Activated T-helper 1 cell treated with anti-CD3 and anti-CD28 coated beads, Interleukin-12 subunit alpha, Interleukin-12 subunit beta, Interleukin-2, Interleukin-4 antibody, amounts not matched to agents 30 ng/mL and 10 ng/mL and 1 ng/mL, durations not matched to agents 14 hours and 24 hours and 36 hours (primary cell): ENCODE results near the gene CTU2. TPM values are rescaled to one million over a fixed set of nuclear protein-coding genes. Genes with fewer than 3 reads are reported as not detected.
A peak's percentile ranks its signal among the peaks of the same experiment; 100 is the strongest.

Experiments used
- DNase-seq: peaks from one replicate; pipeline ENCODE4 v3.0.0; 2021; ENCODE audit warnings: low spot score
- H3K27ac Mint-ChIP-seq: one replicate; pipeline ENCODE4 v1.8.0; 2021; ENCODE audit warnings: mild to moderate bottlenecking, mixed read lengths
- H3K27me3 Mint-ChIP-seq: one replicate; pipeline ENCODE4 v1.8.0; 2022; ENCODE audit warnings: mild to moderate bottlenecking, moderate library complexity, mixed read lengths; ENCODE audit not compliant: insufficient read depth
- H3K36me3 Mint-ChIP-seq: one replicate; pipeline ENCODE4 v1.8.0; 2021; ENCODE audit warnings: low read depth, mixed read lengths
- H3K4me1 Mint-ChIP-seq: one replicate; pipeline ENCODE4 v1.8.0; 2021; ENCODE audit warnings: low read depth, mixed read lengths
- H3K4me3 Mint-ChIP-seq: one replicate; pipeline ENCODE4 v1.8.0; 2021; ENCODE audit warnings: mild to moderate bottlenecking, moderate library complexity, mixed read lengths
- H3K9me3 Mint-ChIP-seq: one replicate; pipeline ENCODE4 v1.8.0; 2021; ENCODE audit warnings: mixed read lengths
- intact Hi-C: fragments of 100-400 bp; cut with micrococcal nuclease; formaldehyde crosslinking; loops from one replicate; pipeline ENCODE4 v1.15.1; 2024
- total RNA-seq: library from RNA; stranded (reverse); gene quantifications from 2 replicates; pipeline ENCODE4 v1.2.3, GENCODE V29; 2022

Gene CTU2
- total RNA-seq, 1 donor from 2014 or later = 74.7 TPM

DNA sequence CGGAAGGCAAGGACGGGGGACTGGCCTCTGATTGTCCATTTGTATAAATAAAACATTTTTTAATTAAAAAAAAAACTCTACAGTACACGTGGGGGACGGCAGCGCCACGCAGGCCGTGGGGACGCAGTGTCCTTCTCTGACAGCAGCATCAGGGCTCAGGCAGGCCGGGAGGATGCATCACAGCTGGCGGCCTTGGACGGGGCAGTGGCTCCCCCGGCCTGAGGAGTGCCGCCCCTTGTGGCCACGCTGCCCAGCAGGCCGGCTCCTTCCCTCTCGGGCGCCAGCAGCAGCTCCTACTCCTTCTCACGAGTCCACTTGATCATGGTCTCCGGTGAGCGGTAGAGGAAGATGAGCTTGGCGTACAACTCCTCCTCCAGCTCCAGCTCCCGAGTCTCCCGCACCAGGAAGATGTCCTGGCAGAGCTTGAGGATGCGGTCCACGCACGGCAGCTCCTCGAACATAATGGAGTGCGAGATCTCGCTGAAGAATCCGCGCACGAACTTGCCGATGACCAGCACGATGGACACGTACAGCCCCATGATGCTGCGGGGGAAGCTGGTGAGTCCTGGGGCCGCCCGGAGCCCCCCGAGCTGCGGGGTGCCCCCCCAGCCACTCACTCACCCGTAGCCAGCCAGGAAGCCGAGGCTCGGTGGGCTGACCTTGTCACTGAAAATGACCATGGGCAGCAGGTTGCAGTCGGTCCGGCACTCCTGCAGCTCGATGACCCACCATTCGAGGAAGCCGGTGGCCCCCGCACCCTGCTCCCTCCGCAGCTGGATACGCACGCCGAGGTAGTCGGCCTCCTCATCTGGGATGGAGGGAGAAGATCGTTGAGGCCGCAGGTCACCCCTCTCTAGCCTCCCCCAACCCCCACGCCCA lies 9.2 kb downstream of the CTU2 start:
- no peak overlapping the region for H3K4me3 Mint-ChIP-seq
- intact Hi-C loops = no loop called here
- no peak for DNase-seq
- H3K36me3 Mint-ChIP-seq = peaks cover 16% of the 10 kb centered on the region
- H3K27me3 Mint-ChIP-seq = no peaks in the 10 kb centered on the region
- no peaks in the 10 kb centered on the region for H3K9me3 Mint-ChIP-seq
- no peak overlapping the region for H3K27ac Mint-ChIP-seq
- no peaks in the 10 kb centered on the region for H3K4me1 Mint-ChIP-seq

DNA sequence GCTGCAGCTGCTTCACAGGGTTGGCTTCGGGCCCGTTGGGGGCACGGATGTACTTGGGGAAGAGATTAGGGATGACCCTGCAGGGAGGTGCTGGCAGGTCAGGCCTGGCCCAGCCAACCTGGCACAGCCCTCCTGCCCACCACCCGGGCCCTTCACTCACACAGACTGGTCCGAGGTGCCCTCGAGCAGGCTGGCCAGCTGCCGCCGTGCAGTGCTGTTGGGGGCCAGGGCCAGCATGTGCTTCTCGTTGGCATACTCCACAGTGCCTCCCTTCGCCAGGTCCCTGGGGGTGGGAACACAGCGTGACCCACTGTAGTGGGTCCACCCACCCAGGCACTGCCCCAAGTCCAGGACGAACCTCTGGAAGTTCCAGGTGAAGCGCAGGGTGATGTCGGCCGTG lies 9.9 kb downstream of the CTU2 start:
- DNase-seq = no peak
- Mint-ChIP-seq H3K4me3 (no peak overlapping the region), H3K27me3 (no peaks in the 10 kb centered on the region), H3K9me3 (no peaks in the 10 kb centered on the region), H3K27ac (no peak overlapping the region), H3K36me3 (peaks cover 19% of the 10 kb centered on the region), H3K4me1 (no peaks in the 10 kb centered on the region)
- intact Hi-C loops = no loop called here

DNA sequence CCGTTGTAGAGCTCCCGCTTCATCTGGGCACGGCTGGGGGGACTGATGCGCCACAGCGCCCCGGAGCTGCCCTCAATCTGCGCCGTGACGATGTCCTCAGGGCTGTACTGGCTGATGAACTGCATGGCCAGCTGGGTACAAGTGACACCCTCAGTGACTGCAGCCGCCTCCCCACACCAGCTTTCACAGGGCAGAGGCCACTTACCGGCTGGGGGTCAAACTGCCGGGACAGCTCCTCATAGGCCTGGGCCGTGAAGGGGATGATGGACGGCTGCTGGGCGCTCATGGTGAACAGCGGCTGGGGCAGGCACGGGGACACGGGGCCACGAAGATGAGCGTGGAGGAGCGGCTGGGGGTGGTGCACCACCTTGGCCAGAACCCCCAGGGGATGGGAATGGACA lies 10.3 kb downstream of the CTU2 start:
- Mint-ChIP-seq H3K4me3 (no peak overlapping the region), H3K4me1 (no peaks in the 10 kb centered on the region), H3K27me3 (no peaks in the 10 kb centered on the region), H3K36me3 (peaks cover 19% of the 10 kb centered on the region), H3K27ac (no peak overlapping the region), H3K9me3 (no peaks in the 10 kb centered on the region)
- intact Hi-C loops = no loop called here
- no peak for DNase-seq

DNA sequence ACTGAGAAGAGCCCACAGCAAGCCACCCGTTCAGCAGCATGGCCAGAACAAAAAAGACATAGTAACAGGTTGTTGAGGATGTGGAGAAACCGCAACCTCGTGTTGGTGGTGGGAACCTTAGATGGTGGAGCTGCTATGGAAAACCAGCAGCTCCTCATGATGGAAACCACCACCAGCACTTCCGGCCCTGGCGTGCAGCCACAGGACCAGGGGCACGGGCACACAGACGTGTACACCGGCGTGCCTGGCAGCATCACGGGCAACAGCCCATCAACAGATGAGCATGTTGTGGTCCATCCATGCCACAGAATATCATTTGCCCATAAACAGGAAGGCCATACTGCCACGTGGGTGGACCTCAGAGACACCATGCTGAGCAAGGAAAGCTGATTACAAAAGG lies 11.9 kb downstream of the CTU2 start:
- peaks cover 22% of the 10 kb centered on the region for H3K36me3 Mint-ChIP-seq
- intact Hi-C loops = no loop called here
- no peak overlapping the region for H3K27ac Mint-ChIP-seq
- no peaks in the 10 kb centered on the region for H3K27me3 Mint-ChIP-seq
- no peaks in the 10 kb centered on the region for H3K9me3 Mint-ChIP-seq
- no peaks in the 10 kb centered on the region for H3K4me1 Mint-ChIP-seq
- no peak overlapping the region for H3K4me3 Mint-ChIP-seq
- no peak for DNase-seq

DNA sequence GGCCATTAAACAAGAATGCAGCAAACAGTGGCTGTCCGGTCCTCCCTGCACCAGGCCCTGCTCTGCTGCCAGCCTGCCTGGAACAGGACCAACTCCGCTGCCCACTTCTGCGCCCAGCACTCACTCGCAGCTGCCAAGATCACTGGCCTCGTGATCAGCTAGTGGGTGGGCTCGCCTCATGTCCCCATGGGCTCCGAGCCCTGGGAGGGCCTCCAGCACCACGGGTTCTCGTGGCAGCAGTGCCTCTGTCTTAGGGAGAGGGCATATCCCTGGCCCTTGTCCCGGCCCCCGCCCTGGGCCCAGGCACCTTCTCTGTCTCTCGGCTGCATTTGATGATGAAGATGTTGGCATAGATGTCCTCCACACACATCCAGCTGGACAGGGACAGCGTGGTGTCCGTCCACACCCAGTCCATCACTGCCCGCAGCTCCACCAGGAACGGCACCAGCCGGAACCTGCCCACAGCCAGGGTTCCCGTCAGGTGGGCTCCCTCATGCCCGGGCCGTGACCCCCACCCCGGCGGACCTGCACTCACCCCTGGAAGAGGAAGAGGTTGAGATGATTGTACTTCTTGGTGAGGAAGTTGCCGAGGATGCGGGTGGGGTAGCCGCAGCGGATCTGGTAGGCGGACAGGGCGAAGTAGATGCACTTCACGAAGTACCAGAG lies 13.1 kb downstream of the CTU2 start:
- Mint-ChIP-seq H3K4me3 (no peak overlapping the region), H3K27ac (no peak overlapping the region), H3K4me1 (no peaks in the 10 kb centered on the region), H3K9me3 (no peaks in the 10 kb centered on the region), H3K36me3 (peaks cover 23% of the 10 kb centered on the region), H3K27me3 (no peaks in the 10 kb centered on the region)
- no peak for DNase-seq
- intact Hi-C loops = no loop called here

DNA sequence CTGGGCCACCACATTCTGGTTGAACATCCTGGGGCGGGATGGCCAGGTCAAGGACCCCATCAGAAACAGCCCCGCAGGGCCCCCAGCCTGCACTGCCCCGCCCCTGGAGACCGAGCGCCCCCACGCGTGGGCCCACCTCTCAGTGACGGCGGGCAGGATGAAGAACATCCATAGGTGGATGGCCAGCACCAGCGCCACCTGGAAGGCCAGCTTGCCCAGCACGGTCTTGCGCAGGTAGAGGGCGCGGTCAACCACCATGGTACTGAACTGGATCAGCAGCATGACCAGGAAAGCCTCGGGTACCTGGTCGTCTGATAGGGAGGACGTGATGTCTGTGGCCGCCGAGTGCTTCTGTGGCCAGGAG lies 13.6 kb downstream of the CTU2 start:
- Mint-ChIP-seq H3K4me3 (no peak overlapping the region), H3K9me3 (no peaks in the 10 kb centered on the region), H3K27ac (no peak overlapping the region), H3K27me3 (no peaks in the 10 kb centered on the region), H3K36me3 (peaks cover 26% of the 10 kb centered on the region), H3K4me1 (no peaks in the 10 kb centered on the region)
- intact Hi-C loops = no loop called here
- DNase-seq = no peak

DNA sequence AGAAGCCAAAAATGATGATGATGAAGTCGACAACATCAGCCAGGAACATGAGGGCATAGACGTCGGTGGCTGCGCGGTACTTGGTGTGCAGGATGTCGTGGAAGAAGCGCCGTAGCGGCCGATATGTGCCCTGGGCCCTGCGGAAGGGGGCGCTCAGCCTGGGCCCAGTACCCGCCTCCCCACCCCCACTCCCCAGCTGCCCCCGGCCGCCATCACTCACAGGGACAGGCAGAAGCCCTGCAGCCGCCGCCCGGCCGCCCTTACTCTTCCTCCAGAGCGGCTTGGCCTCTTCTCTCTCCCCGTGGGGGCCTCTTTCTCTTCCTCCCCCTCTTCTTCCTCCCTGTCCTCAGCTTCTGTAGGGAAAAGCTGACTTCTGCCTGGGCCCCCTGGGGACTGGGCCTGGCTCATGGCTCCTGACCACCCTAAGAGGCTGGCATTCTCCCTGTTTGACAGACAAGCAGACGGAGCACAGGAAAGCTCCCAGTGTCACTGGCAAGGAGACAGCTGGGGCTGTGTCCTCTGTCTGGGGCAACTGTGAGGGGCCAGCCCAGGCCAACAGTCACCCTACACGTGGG lies 14.2 kb downstream of the CTU2 start:
- peaks cover 26% of the 10 kb centered on the region for H3K36me3 Mint-ChIP-seq
- no peaks in the 10 kb centered on the region for H3K9me3 Mint-ChIP-seq
- no peak for DNase-seq
- no peaks in the 10 kb centered on the region for H3K27me3 Mint-ChIP-seq
- intact Hi-C loops = no loop called here
- H3K4me1 Mint-ChIP-seq = no peaks in the 10 kb centered on the region
- H3K4me3 Mint-ChIP-seq = no peak overlapping the region
- H3K27ac Mint-ChIP-seq = no peak overlapping the region

DNA sequence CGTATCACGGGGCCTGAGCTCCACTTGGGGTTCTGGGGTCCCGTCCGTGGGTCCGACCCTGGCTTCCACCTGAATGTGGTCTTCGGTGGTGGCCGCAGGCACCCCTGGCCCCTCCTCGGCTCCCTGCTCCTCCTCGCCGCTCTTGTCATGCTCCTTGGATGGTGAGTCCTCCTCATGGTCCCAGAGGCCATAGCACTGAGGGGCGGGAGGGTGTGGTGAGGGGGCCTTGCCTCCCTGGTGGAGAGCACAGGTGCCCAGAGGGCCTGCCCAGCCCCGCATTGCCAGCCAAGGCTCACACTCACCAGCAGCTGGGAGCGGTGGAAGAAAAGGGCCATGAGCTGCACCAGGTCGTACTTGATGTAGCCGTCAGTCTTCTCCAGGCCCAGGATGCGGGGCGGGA lies 14.9 kb downstream of the CTU2 start:
- no peak overlapping the region for H3K4me3 Mint-ChIP-seq
- H3K36me3 Mint-ChIP-seq = peaks cover 29% of the 10 kb centered on the region
- no peaks in the 10 kb centered on the region for H3K4me1 Mint-ChIP-seq
- no peak overlapping the region for H3K27ac Mint-ChIP-seq
- H3K9me3 Mint-ChIP-seq = no peaks in the 10 kb centered on the region
- DNase-seq = no peak
- no peaks in the 10 kb centered on the region for H3K27me3 Mint-ChIP-seq
- intact Hi-C loops = no loop called here

DNA sequence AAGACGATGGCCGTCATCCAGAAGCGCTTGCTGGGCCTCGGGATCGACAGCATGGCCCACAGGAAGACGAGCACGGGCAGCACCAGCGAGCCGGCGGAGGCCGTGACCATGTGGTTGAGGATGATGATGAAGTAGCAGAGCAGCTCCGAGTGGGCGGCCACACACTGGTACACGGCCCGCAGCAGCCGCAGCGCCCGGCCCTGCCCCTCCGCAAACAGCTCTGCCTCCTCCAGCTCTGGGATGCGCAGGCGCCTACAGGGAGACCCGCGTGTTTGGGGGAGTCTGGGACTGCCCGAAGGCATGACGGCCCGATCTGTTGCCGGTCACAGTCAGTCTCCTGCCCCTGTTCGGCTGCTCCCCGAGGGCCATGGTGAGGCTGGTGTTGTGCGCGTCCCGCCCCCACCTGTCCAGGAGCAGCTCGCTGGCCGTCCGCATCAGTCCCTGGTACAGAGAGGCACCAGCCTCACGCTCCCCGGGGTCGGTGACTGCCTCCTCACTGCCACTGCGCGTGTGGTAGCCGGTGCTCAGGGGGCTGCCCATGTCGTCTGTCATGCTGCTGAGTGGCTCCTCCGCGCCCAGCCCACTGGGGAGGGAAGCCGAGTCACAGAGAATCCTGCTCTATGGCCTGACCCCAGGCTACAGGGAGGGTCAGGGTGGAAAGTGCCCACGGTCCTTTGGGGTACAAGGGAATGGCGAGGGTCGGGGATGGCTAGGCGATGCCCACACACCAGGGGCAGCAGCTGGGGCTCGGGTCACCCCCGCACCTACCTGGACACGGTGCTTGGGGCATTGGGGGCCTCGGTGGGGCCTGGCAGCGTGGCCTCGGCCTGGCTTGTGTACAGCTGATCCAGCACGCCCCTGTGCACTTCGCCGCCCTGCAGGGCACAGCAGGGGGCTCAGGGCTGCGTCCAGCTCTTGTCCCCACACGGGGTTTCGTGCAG lies 15.8 kb downstream of the CTU2 start:
- H3K4me3 Mint-ChIP-seq = no peak overlapping the region
- H3K27ac Mint-ChIP-seq = no peak overlapping the region
- no peaks in the 10 kb centered on the region for H3K4me1 Mint-ChIP-seq
- H3K27me3 Mint-ChIP-seq = no peaks in the 10 kb centered on the region
- H3K36me3 Mint-ChIP-seq = peaks cover 29% of the 10 kb centered on the region
- intact Hi-C loops = no loop called here
- no peak for DNase-seq
- H3K9me3 Mint-ChIP-seq = no peaks in the 10 kb centered on the region

DNA sequence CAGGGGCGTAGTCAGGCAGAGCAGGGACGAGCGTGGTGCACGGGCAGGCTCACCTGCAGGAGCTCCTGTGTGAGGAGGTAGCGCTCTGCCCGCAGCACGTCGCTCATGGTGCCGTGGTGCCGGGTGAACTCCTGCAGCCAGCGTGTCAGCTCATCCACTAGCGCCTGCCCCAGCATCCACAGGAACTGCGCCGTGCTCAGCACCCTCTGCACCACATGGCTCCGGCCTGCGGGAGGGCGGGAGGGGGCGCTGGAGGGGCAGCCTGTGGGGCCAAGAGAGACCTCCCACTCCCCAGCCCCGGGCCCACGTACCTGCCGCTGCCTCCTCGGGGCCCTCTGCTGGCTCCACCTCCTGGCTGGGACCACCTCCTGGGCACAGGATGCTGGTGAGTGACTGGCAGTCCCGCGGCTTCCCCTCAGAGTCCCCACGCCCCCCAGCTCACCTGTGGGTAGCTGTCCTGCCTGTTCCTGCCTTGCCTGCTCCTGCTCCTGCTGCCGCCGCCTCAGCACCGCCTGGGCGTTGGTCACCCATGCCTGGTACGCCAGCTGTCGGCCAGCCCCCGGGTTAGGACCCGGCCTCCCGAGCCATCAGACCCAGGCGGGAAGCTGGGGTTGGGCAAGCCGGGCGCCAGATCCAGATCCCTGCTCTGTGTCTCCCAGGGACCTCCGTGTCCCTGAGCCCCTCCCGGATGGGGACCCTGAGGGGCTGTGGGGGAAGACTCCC lies 16.6 kb downstream of the CTU2 start:
- no peaks in the 10 kb centered on the region for H3K27me3 Mint-ChIP-seq

DNA sequence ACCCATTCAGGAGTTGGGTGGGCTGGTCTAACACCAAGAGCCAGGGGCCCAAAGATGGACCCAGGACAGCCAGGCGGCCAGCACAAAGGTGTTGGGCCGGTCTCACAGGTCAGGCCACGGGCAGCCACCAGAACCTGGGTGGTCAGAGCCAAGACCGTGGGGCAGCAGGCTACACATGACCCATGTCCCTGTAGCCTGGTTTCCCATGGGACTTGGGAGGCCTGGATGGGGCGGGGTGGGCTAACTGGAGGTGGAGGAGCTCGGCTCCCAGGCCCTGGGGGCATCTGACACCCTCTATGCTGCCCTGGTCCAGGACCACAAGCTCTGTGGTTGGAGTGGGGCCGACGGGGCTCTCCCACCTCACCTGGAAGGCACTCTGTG lies 17.2 kb downstream of the CTU2 start:
- Mint-ChIP-seq H3K9me3 (no peaks in the 10 kb centered on the region), H3K27me3 (no peaks in the 10 kb centered on the region), H3K4me1 (no peaks in the 10 kb centered on the region), H3K36me3 (peaks cover 25% of the 10 kb centered on the region), H3K4me3 (no peak overlapping the region), H3K27ac (no peak overlapping the region)
- no peak for DNase-seq
- intact Hi-C loops = no loop called here

More for the DNA sequence above, 16.6 kb downstream of the CTU2 start:
- DNase-seq = no peak
- Mint-ChIP-seq H3K27ac (no peak overlapping the region), H3K9me3 (no peaks in the 10 kb centered on the region), H3K4me1 (no peaks in the 10 kb centered on the region), H3K4me3 (no peak overlapping the region), H3K36me3 (peaks cover 25% of the 10 kb centered on the region)
- intact Hi-C loops = no loop called here

DNA sequence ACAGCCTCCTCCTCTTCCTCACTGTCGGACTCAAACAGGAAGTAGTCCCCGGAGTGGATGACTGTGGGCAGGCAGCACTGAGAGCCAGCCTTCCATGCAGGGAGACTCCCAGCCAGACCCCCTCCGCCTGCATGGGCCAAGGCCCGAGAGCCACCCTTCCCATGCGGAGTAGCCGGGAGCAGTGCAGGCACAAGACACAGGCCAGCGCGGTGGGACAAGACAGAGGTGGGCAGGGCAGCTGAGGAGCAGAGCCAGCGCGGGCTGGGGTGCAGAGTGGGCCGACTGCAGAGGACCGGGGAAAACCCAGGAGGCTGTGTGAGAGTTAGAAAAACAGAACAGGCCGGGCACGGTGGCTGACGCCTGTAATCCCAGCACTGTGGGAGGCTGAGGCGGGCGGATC lies 17.6 kb downstream of the CTU2 start:
- H3K4me3 Mint-ChIP-seq = no peak overlapping the region
- no peak for DNase-seq
- no peaks in the 10 kb centered on the region for H3K27me3 Mint-ChIP-seq
- peak overlapping the region; percentile 48 for H3K27ac Mint-ChIP-seq
- H3K4me1 Mint-ChIP-seq = no peaks in the 10 kb centered on the region
- peaks cover 23% of the 10 kb centered on the region for H3K36me3 Mint-ChIP-seq
- no peaks in the 10 kb centered on the region for H3K9me3 Mint-ChIP-seq
- intact Hi-C loops = no loop called here
